A549 (cell line): Measurements from ENCODE around the gene PROK2.

Source experiments
- CHD2 ChIP-seq: fragments of 150-350 bp; IDR thresholded peaks from 2 replicates; pipeline ENCODE4 v1.6.1; 2014; ENCODE audit warnings: low read length; ENCODE audit not compliant: partially characterized antibody
- CTCF ChIP-seq: fragments of >200 bp; sonication (Bioruptor Twin); formaldehyde crosslinking; IDR thresholded peaks from 3 replicates; pipeline ENCODE4 v1.5.1; 2016
- EHMT2 ChIP-seq: fragments of 200-600 bp; sonication (generic); IDR thresholded peaks from 2 replicates; pipeline ENCODE4 v1.6.1; 2016; ENCODE audit warnings: antibody characterized with exemption, low read depth, mild to moderate bottlenecking, moderate library complexity

- no peak for TF ChIP-seq CHD2
- no peak for TF ChIP-seq EHMT2
- TF ChIP-seq CTCF: no peak
Measured at GRCh38 chr3:71786217-71786549, 1.2 kb upstream of the PROK2 start.
